CD4-positive, CD25-positive, alpha-beta regulatory T cell (primary cell): ENCODE data around the gene KIF18A. TPM values are rescaled to one million over a fixed set of nuclear protein-coding genes. Genes with fewer than 3 reads are reported as not detected.

Experiments used
- ATAC-seq, 2 donors: fragments of 150-1000 bp; cut with Tn5 transposase; one replicate each; pipeline ENCODE4 v1.10.0; 2021; ENCODE audit warnings: low read depth in 2 of 2, moderate number of reproducible peaks in 2 of 2, moderate library complexity in 1 of 2
- DNase-seq, 3 donors: peaks; one replicate each; pipeline versions ENCODE4 v3.0.0 to v3.0.0-alpha.2; 2012 to 2022; ENCODE audit warnings: mixed read lengths in 1 of 3
- H3K27ac ChIP-seq: one replicate; pipeline ENCODE4 v1.7.0; 2013; ENCODE audit warnings: mild to moderate bottlenecking, low read length; ENCODE audit not compliant: insufficient read depth, poor library complexity, severe bottlenecking
- H3K27me3 ChIP-seq: one replicate; pipeline ENCODE4 v1.7.0; 2013; ENCODE audit warnings: low read length; ENCODE audit not compliant: control insufficient read depth, insufficient read depth
- H3K36me3 ChIP-seq: one replicate; pipeline ENCODE4 v1.7.0; 2013; ENCODE audit warnings: mild to moderate bottlenecking, low read length, moderate library complexity; ENCODE audit not compliant: control insufficient read depth, insufficient read depth
- H3K4me1 ChIP-seq: 2 replicates; pipeline ENCODE4 v1.7.0; 2013; ENCODE audit warnings: mild to moderate bottlenecking, low read length; ENCODE audit not compliant: insufficient read depth, control insufficient read depth, poor library complexity, severe bottlenecking
- H3K4me3 ChIP-seq: one replicate; pipeline ENCODE4 v1.7.0; 2013; ENCODE audit warnings: low read depth, mild to moderate bottlenecking, low read length, moderate library complexity
- H3K9me3 ChIP-seq, 2 experiments: 1 replicate in 1 of 2; 2 replicates in 1 of 2; pipeline ENCODE4 v1.7.0; 2013; ENCODE audit warnings: low read length in 2 of 2, mild to moderate bottlenecking in 1 of 2, moderate library complexity in 1 of 2; ENCODE audit not compliant: control insufficient read depth in 2 of 2
- H3K27ac Mint-ChIP-seq, 3 donors: one replicate each; pipeline ENCODE4 v1.8.0; 2020 to 2022; ENCODE audit warnings: mild to moderate bottlenecking in 3 of 3, mixed read lengths in 3 of 3, moderate library complexity in 2 of 3
- H3K27me3 Mint-ChIP-seq: one replicate; pipeline ENCODE4 v1.8.0; 2022; ENCODE audit warnings: mild to moderate bottlenecking, mixed read lengths
- H3K36me3 Mint-ChIP-seq: one replicate; pipeline ENCODE4 v1.8.0; 2020; ENCODE audit warnings: mixed read lengths
- H3K4me1 Mint-ChIP-seq, 4 donors: one replicate each; pipeline ENCODE4 v1.8.0; 2020 to 2022; ENCODE audit warnings: mixed read lengths in 4 of 4, mild to moderate bottlenecking in 1 of 4
- H3K4me3 Mint-ChIP-seq, 4 donors: one replicate each; pipeline ENCODE4 v1.8.0; 2020 to 2022; ENCODE audit warnings: mild to moderate bottlenecking in 4 of 4, mixed read lengths in 4 of 4, moderate library complexity in 3 of 4
- H3K9me3 Mint-ChIP-seq, 7 donors: one replicate each; pipeline ENCODE4 v1.8.0; 2020 to 2022; ENCODE audit warnings: mixed read lengths in 7 of 7, mild to moderate bottlenecking in 3 of 7, moderate library complexity in 2 of 7
- polyA plus RNA-seq, 4 donors: library from polyadenylated mRNA; unstranded; fragments of 300-500 nt; fragmentation: Illumina TruSeq; gene quantifications; one replicate each; pipeline ENCODE4 v1.2.3, GENCODE V29; 2021
- total RNA-seq: library from RNA; stranded (reverse); gene quantifications from one replicate; pipeline ENCODE4 v1.2.3, GENCODE V29; 2022

KIF18A gene
- total and polyA plus RNA-seq, 5 donors from 2014 or later: 1.1 to 10.6 (median 1.6) TPM

- H3K9me3 ChIP-seq: no peaks in the 10 kb centered on the region
- no peak for ATAC-seq
- DNase-seq: no peak
- no peaks in the 10 kb centered on the region for H3K27me3 ChIP-seq
- H3K36me3 Mint-ChIP-seq: peaks cover 25% of the 10 kb centered on the region
- H3K36me3 ChIP-seq: peaks cover 22% of the 10 kb centered on the region
- no peaks in the 10 kb centered on the region for H3K27me3 Mint-ChIP-seq
- no peaks in the 10 kb centered on the region for H3K9me3 Mint-ChIP-seq
- H3K4me1 Mint-ChIP-seq: peaks cover 29 to 72% (median 46%) of the 10 kb centered on the region in 4 donors
- H3K27ac ChIP-seq: no peak overlapping the region
- H3K27ac Mint-ChIP-seq: peak overlapping the region in 1 of 3 donors; percentile 34
- no peak overlapping the region for H3K4me3 ChIP-seq
- peaks cover 12% of the 10 kb centered on the region for H3K4me1 ChIP-seq
- no peak overlapping the region for H3K4me3 Mint-ChIP-seq
Observed at GRCh38 chr11:28114731-28115130, 6.8 kb upstream of the KIF18A start.

DNA sequence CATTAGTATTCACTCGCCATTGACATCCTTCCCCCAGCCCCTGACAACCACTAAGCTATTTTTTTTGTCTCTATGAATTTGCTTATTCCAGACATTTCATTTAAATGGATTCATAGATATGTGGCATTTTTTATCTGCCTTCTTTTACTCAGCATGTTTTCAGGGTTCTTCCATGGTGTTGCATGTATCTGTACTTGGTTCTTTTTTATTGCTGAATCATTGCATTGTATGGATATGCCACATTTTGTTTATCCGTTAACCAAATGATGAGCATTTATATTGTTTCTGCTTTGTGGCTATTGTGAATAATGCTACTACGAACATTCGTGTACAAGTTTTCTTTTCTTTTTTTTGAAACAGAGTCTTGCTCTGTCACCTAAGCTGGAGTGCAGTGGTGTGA is 6.2 kb upstream of the KIF18A start:
- H3K36me3 ChIP-seq: peaks cover 22% of the 10 kb centered on the region
- H3K27me3 Mint-ChIP-seq: no peaks in the 10 kb centered on the region
- no peaks in the 10 kb centered on the region for H3K9me3 Mint-ChIP-seq
- peaks cover 25% of the 10 kb centered on the region for H3K36me3 Mint-ChIP-seq
- no peaks in the 10 kb centered on the region for H3K9me3 ChIP-seq
- H3K27ac Mint-ChIP-seq: peak overlapping the region in 1 of 3 donors; percentile 22
- no peak overlapping the region for H3K4me3 ChIP-seq
- ATAC-seq: no peak
- peaks cover 34 to 75% (median 48%) of the 10 kb centered on the region in 4 donors for H3K4me1 Mint-ChIP-seq
- H3K27me3 ChIP-seq: no peaks in the 10 kb centered on the region
- DNase-seq: no peak
- H3K4me3 Mint-ChIP-seq: no peak overlapping the region
- no peak overlapping the region for H3K27ac ChIP-seq
- peaks cover 18% of the 10 kb centered on the region for H3K4me1 ChIP-seq

DNA sequence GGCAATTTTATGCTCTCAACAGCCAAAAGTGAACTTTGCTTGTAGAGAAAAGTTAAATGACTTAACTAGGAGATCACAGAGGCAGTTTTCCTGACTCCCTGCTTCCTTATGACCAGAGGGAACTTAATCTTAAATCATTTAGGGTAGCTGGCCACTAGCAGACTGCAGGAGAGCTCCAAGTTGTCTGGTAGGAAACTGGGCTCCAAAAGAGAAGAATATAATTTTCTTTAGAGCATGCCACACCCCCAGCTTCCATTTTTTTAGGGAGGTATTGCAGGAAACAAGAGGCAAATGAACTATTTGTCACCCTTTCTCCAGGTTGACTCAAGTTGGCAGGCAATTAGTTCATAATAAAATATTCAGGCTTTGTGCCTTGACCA is 2.9 kb upstream of the KIF18A start:
- no peaks in the 10 kb centered on the region for H3K9me3 Mint-ChIP-seq
- H3K4me3 ChIP-seq: peak overlapping the region; percentile 92
- DNase-seq (peak in 2 of 3 donors; percentile 10 to 15), ATAC-seq (no peak)
- peaks cover 18% of the 10 kb centered on the region for H3K36me3 Mint-ChIP-seq
- H3K27me3 Mint-ChIP-seq: no peaks in the 10 kb centered on the region
- peak overlapping the region; percentile 92 for H3K27ac ChIP-seq
- peak overlapping the region; percentile 81 to 99 (median 99) for H3K27ac Mint-ChIP-seq
- peaks cover 39% of the 10 kb centered on the region for H3K4me1 ChIP-seq
- H3K4me1 Mint-ChIP-seq: peaks cover 31 to 80% (median 52%) of the 10 kb centered on the region in 4 donors
- H3K9me3 ChIP-seq: no peaks in the 10 kb centered on the region
- H3K4me3 Mint-ChIP-seq: peak overlapping the region; percentile 89 to 98 (median 92)
- H3K27me3 ChIP-seq: no peaks in the 10 kb centered on the region
- H3K36me3 ChIP-seq: peaks cover 14% of the 10 kb centered on the region

GRCh38 chr11:28110108-28110820 is 2.3 kb upstream of the KIF18A start:
- peak overlapping the region; percentile 81 to 99 (median 99) for H3K27ac Mint-ChIP-seq

GRCh38 chr11:28108958-28109357 is 1.0 kb upstream of the KIF18A start:
- Mint-ChIP-seq H3K27me3 (no peaks in the 10 kb centered on the region), H3K27ac (peak overlapping the region in 2 of 3 donors; percentile 99), H3K9me3 (no peaks in the 10 kb centered on the region), H3K4me1 (peaks cover 34 to 81% (median 61%) of the 10 kb centered on the region in 4 donors), H3K36me3 (peaks cover 7% of the 10 kb centered on the region), H3K4me3 (peak overlapping the region; percentile 89 to 98 (median 92))
- Histone ChIP-seq H3K4me1 (peaks cover 42% of the 10 kb centered on the region), H3K27me3 (no peaks in the 10 kb centered on the region), H3K36me3 (peaks cover 1% of the 10 kb centered on the region), H3K4me3 (peak overlapping the region; percentile 92), H3K27ac (peak overlapping the region; percentile 92), H3K9me3 (no peaks in the 10 kb centered on the region)
- ATAC-seq (no peak), DNase-seq (no peak)

More at GRCh38 chr11:28110108-28110820, 2.3 kb upstream of the KIF18A start:
- Histone ChIP-seq H3K27ac (peak overlapping the region; percentile 92), H3K4me3 (peak overlapping the region; percentile 92), H3K36me3 (peaks cover 10% of the 10 kb centered on the region), H3K4me1 (peaks cover 42% of the 10 kb centered on the region), H3K27me3 (no peaks in the 10 kb centered on the region), H3K9me3 (no peaks in the 10 kb centered on the region)
- Mint-ChIP-seq H3K4me1 (peaks cover 33 to 80% (median 55%) of the 10 kb centered on the region in 4 donors), H3K4me3 (peak overlapping the region; percentile 89 to 98 (median 92)), H3K36me3 (peaks cover 15% of the 10 kb centered on the region), H3K9me3 (no peaks in the 10 kb centered on the region), H3K27me3 (no peaks in the 10 kb centered on the region)
- DNase-seq (peak; percentile 15 to 75 (median 47)), ATAC-seq (peak; percentile 30 to 36)

GRCh38 chr11:28107191-28107749 is 686 bp downstream of the KIF18A start:
- no peaks in the 10 kb centered on the region for H3K27me3 ChIP-seq
- peaks cover 3% of the 10 kb centered on the region for H3K36me3 Mint-ChIP-seq
- DNase-seq (peak in 1 of 3 donors; percentile 34), ATAC-seq (no peak)
- peaks cover 48% of the 10 kb centered on the region for H3K4me1 ChIP-seq
- H3K9me3 Mint-ChIP-seq: no peaks in the 10 kb centered on the region
- peak overlapping the region; percentile 92 for H3K4me3 ChIP-seq
- no peaks in the 10 kb centered on the region for H3K9me3 ChIP-seq
- peak overlapping the region; percentile 92 for H3K27ac ChIP-seq
- no peaks in the 10 kb centered on the region for H3K27me3 Mint-ChIP-seq
- peaks cover 28 to 78% (median 56%) of the 10 kb centered on the region in 4 donors for H3K4me1 Mint-ChIP-seq
- no peaks in the 10 kb centered on the region for H3K36me3 ChIP-seq
- peak overlapping the region; percentile 99 for H3K27ac Mint-ChIP-seq
- H3K4me3 Mint-ChIP-seq: peak overlapping the region; percentile 89 to 98 (median 92)

DNA sequence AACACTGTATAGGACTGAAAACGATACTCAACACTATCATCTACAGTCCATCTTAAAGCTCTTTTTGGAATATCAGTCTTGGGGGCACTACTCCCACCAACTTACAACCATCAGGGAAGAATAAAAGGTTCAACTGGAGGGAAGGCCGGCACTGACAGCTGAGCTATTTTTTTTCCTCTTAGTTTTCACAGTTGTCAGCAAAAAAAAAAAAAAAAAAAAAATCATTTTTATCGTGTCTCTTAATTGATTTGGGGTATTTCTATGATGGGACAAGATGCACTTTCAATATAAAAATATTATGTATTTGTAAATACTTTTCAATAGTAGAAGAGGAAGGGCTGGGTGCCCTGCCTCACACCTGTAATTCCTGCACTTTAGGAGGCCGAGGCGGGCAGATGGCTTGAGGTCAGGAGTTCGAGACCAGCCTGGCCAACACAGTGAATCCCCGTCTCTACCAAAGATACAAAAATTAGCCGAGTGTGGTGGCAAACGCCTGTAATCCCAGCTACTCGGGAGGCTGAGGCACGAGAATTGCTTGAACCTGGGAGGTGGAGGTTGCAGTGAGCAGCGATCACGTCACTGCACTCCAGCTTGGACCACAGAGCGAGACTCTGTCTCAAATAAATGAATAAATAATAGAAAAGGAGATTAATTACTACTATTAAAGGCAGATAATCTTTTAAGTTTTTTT is 1.5 kb downstream of the KIF18A start:
- Histone ChIP-seq H3K4me1 (peaks cover 48% of the 10 kb centered on the region), H3K9me3 (no peaks in the 10 kb centered on the region), H3K27me3 (no peaks in the 10 kb centered on the region), H3K4me3 (peak overlapping the region; percentile 92), H3K27ac (peak overlapping the region; percentile 92), H3K36me3 (no peaks in the 10 kb centered on the region)
- Mint-ChIP-seq H3K27ac (peak overlapping the region in 2 of 3 donors; percentile 54 to 99), H3K27me3 (no peaks in the 10 kb centered on the region), H3K4me1 (peaks cover 21 to 71% (median 51%) of the 10 kb centered on the region in 4 donors), H3K36me3 (no peaks in the 10 kb centered on the region), H3K4me3 (peak overlapping the region; percentile 47 to 98 (median 90)), H3K9me3 (no peaks in the 10 kb centered on the region)
- ATAC-seq (no peak), DNase-seq (no peak)
